ENCODE measurements around the gene TOM1L2.

DNA sequence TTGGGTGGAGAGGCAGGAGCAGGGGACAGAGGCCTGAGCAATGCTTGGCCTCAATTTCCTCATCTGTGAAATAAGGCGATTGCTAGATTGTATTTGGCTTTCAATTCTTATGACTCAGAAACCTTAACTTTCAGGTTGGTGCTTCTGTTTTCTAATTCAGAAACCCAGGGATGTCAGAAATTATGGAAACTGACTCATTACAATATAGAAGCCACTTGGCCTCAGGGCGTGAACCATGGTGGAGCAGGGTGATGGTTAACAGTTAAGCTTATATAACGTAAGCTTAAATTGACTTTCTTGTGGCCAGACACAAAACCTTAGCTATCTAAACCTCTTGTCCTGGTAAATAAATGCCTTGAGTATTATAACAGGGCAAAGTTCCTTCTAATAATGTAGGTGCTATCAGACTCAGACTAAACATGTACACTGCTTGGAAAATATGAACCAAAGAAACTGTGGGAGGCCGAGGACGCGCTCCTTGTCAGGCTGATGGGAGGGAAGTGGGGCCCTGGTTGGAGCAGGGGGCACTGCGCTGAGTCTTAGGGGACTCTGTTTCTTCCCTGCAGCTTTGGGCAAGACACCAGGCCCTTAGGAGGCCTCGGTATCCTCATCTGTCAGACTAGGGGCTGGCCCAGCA lies 118.3 kb downstream of the TOM1L2 start:
- TF ChIP-seq POLR2A (IDR thresholded peaks at IDR 0.05), result no peak
- TF ChIP-seq, protein P1, sequence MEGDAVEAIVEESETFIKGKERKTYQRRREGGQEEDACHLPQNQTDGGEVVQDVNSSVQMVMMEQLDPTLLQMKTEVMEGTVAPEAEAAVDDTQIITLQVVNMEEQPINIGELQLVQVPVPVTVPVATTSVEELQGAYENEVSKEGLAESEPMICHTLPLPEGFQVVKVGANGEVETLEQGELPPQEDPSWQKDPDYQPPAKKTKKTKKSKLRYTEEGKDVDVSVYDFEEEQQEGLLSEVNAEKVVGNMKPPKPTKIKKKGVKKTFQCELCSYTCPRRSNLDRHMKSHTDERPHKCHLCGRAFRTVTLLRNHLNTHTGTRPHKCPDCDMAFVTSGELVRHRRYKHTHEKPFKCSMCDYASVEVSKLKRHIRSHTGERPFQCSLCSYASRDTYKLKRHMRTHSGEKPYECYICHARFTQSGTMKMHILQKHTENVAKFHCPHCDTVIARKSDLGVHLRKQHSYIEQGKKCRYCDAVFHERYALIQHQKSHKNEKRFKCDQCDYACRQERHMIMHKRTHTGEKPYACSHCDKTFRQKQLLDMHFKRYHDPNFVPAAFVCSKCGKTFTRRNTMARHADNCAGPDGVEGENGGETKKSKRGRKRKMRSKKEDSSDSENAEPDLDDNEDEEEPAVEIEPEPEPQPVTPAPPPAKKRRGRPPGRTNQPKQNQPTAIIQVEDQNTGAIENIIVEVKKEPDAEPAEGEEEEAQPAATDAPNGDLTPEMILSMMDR (IDR thresholded peaks at IDR 0.05 in 4 of 5, conservative IDR thresholded peaks at IDR 0.05 in 1 of 5), result no peak
